ENCODE data around the gene TOR2A.
A peak's percentile ranks its signal among the peaks of the same experiment; 100 is the strongest.

TOR2A gene

DNA sequence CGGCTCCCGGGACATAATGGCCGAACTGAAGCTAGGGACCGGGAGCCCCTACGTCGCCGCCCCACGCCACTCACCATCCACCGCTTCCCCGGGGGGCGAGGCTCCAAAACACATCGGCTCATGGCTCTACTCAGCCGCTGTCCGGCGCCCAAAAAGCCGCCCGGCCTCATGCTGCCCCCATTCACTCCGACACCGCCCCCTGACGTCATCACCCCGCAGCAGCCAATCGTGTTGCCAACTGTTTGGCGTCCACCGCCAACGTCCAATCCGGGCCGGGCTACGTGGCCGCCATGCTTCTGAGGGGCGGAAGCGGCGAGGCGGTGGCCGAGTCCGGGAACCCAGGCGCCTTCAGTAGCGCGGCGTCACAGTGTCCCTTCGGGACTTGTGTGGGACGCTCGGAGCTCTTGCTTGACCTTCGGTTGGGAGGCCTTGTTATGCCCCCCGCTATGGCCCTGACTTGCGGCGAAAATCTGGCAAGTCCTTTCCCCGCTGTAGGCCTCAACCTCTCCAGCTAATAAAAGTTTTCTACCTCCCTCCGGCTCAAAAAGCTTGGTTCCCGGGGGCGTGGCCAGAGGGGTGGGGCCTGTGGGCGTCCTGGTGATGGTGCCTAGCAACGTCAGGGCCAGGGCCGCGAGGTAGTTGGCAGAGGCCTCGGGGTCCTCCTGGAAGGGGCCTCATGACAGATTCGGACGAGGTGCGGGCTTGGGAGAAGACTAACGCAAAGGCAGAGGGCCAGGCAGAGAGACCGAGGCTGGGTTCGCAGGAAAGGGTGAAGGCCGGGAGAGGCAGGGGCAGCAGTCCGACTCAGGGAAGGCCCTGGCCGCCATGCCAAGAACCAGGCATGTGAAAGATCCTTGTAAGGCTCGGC lies 19.4 kb downstream of the TOR2A start, which contains the start of the genes PTRH1 and TTC16:
PTRH1 (minus strand) TSS at position 194 of the 868 bp plus-strand sequence; CDS start at position 170, 24 bp downstream.
TTC16 (plus strand) TSS at position 610 of the 868 bp plus-strand sequence; CDS start at position 677, 67 bp downstream.
- FAIRE-seq: peak; percentile 97

- FAIRE-seq: no peak
These were observed 20.1 kb downstream of the TOR2A start for GRCh38 chr9:127714951-127715469.

DNA sequence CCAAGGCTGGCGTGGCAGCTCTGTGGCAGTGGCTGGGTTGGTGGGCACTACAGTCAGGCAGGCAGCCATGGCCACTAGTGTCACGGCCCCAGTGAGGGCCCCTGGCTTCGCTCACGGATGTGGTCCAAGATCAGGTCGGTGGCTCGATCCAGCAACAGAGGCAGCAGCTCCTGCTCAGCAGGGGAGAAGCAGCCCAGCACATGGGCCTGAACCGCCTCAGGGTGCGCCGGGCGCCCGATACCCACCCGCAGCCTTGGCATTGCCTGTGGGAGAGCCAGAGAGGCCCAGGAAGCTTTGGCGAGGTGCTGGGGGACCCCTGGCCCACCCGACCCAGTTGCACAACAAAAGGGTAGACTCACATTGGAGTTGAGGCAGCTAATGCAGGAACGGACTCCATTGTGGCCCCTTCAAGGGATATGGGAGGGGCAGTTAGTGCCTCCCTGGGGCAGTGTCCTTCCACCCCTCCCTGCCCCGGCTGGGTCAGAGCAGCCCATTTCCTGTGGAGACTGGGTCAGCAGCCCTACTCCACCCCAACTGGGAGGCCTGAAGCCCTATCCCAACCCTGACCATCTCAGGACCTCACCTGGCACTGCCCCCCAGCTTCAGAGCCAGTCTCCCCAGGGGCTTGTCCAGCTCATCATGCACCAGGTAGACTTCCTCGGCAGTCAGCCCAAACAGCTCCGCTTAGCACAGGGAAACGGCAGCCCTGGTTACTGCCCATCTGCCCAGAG lies 20.9 kb downstream of the TOR2A start:
- FAIRE-seq: no peak

- no peak for FAIRE-seq
These were observed 22.2 kb downstream of the TOR2A start for GRCh38 chr9:127712867-127713266.

DNA sequence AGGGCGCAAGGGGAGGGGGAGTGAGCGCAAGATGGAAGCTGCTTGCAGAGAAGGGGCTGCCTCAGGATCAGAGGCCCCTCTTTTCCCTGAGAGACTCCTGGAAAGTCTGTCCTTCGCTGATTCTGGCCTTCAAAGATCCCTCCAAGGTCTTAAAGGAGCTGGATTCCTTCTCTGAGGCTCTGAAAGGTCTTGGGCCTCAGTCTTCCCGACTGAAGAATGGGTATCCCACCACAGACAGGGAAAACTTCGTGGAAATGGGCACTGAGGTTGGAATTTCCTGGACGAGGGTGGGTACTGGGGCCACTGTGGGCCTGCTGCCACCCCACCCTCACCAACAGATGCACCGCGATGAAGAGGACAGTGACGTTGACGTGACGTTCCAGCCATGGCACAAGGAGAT lies 22.7 kb downstream of the TOR2A start:
- FAIRE-seq: no peak

DNA sequence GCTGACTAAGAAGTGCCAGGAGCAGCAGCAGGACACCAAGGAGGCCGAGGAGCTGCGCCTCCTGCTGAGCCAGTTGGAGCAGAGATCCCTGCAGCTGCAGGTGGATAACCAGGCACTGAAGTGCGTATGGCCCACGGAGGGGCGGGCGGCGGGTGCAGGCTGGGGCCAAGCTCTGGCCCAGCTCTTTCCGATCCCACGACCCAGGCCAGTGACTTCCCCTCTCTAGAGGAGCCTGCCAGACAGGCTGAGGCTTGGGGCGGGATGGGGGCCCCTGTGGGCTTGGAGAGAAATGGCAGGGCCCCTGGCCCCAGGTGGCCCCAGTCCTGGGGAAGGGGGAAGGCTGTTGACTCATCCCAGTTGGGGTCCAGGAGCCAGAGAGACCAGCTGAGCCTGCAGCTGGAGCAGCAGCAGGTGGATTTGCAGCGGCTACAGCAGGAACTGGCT lies 23.2 kb downstream of the TOR2A start:
- no peak for FAIRE-seq

DNA sequence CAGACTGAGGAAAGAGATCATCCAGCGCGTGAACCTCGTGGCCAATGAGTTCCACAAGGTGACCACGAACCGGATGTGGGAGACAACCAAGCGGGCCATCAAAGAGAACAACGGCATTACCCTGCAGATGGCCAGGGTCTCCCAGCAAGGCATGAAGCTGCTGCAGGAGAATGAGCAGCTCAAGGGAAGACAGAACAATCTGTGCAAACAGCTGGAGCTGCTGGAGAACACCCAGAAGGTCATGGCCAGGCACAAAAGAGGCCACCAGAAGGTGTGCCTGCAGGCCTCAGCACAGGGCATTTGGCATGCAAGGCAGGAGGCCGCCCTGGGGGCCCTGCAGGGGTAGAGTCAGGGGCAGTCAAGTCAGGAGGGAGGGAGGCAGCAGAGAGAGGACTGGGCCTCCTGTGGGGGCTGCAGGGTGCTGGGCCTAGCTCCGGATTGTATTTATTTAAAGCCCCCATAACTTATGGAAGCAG lies 23.8 kb downstream of the TOR2A start:
- no peak for FAIRE-seq

GRCh38 chr9:127710204-127710783 lies 24.8 kb downstream of the TOR2A start:
- no peak for FAIRE-seq

DNA sequence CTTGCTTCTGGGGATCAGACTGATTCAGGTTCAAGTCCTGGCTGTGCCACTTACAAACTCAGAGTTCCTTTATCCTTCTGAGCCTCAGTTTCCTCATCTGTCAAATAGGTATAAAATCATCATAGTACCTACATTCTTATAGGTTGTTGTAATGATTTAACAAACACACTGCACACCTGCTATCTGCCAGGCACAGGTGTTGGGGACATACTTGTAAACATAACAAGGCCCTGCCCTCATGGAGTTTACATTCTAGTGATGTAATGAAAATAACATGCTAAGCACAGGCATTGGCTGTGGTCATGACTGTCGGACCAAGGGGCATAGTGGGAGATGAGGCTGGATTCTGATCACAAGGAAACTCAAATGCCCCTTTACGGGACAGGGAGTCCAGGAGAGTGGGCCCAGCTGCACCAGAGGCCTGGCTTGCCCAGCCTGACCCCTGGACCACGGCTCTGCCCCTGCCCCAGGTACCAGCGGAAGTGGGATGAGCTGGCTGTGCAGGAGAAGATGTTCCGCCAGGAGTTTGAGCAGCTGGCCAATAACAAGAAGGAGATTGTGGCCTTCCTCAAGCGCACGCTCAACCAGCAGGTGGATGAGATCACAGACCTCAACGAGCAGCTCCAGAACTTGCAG lies 26.0 kb downstream of the TOR2A start:
- no peak for FAIRE-seq

DNA sequence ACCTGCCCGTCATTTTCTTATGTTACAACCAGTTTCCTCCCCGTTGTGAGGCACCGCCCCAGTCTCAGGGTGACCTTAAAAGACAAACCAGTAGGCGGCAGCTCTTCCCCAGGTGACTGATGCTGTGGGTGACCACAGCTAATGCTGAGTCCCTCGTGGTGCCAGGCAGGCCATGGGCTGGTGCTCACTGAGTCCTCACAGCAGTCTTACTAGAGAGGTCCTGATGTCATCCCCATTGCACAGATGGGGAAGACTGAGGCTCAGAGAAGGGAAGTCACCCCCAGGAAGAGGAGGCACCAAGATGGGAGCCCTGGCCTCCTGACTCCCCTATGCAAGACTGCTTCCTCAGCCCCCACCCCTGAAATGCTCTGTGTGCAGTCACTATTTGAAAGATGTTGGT lies 27.3 kb downstream of the TOR2A start:
- no peak for FAIRE-seq

GRCh38 chr9:127706836-127707241 lies 28.3 kb downstream of the TOR2A start, which contains the start of gene CFAP157:
CFAP157 (plus strand) TSS chr9:127706988; CDS start chr9:127707032, 44 bp downstream.
- no peak for FAIRE-seq

GRCh38 chr9:127705577-127706379 lies 29.3 kb downstream of the TOR2A start:
- no peak for FAIRE-seq

DNA sequence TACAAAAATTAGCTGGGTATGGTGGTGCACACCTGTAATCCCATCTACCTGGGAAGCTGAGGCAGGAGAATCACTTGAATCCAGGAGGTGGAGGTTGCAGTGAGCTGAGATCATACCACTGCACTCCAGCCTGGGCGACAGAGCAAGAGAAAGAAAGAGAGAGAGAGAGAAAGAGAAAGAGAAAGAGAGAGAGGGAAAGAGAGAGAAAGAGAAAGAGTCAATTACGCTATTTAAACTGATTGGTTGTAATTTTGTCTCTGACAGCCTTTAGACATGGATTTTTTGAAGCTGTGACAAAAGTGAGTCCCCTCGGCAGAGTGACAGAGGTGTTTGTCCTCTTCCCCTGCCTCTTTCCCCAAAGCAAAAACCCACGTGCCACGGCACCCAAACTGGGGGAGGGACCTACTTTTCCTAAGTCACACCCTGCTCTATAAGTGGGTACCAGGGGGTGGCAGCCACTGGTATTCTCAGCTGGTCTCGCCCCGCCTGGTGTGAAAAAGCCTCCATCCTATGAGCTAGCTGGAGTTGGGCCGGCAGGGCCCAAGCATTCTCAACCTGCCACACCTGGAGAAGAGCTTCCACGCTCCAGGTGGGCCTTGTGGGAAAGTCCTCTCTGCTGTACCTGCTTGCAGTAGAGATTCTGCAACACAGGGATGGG lies 31.7 kb downstream of the TOR2A start:
- no peak for FAIRE-seq

DNA sequence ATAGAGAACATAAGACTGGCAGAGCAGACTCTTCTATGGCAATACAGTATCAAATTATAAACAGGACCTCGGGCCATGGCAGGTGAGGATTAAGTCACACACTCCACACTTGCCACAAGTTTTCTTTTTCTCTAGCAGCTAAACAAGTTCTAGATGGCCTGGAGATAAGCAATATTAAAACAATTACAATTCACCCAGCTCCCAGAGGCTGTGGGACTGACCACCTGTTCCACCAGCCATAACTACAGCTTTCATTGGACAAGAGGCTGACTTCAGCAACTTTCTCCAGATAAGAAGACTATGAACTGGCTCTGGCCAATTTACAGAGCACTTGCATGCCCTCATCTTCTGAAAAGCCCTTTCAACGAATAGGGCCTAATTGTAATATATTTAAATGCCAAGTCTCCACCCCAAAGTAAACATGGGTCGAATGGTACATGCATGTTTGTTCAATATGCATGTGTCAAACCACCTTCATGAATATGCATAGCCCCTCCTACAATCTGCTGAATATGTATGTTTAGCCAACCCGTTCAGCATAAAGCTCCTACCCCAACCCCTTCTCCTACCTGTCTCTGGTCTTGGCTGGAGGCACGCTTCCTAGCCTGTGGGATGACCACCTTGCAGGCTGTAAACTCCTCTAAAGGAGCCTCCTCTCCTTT lies 34.4 kb downstream of the TOR2A start:
- no peak for FAIRE-seq

DNA sequence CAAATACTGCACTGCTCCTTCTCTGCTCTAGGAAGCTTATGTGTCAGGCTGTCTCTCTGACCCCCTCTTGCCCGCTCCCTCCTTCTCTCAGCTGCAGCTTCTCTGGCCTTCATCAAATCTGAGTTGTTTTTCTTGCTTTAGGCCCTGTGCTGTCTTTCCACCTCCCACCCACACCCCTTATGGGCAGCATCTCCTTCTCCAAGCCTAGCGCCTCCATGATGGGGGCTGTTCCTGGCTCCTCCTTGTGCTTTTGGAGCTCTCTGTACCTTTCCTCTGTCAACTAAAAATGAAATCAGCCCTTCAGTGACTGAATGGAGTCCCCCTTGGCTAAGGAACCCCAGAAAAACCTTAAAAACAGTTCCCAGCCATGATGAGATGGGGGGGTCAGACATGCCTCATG lies 35.0 kb downstream of the TOR2A start:
- FAIRE-seq: no peak

DNA sequence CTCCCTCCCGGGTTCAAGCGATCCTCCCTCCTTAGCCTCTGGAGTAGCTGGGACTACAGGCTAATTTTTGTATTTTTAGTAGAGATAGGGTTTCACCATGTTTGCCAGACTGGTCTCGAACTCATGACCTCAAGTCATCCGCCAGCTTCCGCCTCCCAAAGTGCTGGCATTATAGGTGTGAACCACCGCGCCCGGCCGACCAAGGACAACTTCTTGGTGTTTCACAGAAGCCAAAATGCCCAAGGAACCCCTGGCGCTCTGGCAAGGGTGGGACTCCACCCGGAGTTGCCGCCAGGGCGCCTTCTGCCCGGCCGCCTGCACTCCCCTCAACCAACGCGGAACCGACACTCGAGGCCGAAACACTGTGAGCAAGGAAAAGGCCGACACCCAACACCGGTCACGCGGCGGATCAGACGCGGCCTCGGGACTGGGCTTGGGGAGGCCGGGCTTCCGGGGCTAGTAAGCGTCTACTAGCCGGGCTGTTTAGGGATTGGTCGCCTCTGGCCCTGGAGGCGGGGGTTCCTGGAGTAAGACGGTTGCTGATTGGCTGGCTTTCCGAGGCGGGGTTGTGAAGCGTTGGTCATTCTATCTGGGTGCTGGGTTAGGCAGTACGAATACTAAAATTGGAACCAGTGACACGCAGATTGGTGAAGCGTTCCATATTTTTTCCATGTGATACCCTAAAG lies 36.0 kb downstream of the TOR2A start:
- FAIRE-seq: no peak

DNA sequence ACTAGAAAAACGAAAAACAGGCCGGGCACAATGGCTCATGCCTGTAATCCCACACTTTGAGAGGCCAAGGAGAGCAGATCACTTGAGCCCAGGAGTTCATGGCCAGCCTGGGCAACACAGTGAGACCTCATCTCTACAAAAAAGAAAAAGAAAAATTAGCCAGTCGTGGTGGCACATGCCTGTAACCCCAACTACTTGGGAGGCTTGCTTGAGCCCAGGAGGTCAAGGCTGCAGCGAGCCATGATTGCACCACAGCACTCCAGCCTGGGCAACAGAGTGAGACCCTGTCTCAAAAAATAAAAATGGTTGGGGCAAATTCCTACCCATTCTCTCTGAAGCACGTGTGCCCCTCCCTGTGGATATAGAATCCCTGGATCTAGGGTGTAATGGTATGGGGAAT lies 36.7 kb downstream of the TOR2A start:
- FAIRE-seq: no peak

DNA sequence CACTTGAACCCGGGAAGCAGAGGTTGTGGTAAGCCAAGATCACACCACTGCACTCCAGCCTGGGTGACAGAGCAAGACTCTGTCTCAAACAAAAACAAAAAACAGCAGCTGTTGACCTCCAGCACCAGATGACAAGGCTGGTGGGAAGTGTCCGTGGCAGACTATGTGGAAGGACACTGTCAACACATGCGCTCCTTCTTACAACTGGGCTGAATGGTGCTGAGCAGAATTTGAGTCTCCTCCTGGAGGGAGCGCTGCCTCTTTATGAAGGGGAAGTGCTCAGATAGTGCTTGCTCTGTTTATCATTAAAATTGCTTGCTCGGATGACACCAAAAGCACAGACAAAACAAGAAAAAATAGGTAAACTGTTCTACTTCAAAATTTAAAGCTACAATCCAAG lies 37.5 kb downstream of the TOR2A start:
- no peak for FAIRE-seq

DNA sequence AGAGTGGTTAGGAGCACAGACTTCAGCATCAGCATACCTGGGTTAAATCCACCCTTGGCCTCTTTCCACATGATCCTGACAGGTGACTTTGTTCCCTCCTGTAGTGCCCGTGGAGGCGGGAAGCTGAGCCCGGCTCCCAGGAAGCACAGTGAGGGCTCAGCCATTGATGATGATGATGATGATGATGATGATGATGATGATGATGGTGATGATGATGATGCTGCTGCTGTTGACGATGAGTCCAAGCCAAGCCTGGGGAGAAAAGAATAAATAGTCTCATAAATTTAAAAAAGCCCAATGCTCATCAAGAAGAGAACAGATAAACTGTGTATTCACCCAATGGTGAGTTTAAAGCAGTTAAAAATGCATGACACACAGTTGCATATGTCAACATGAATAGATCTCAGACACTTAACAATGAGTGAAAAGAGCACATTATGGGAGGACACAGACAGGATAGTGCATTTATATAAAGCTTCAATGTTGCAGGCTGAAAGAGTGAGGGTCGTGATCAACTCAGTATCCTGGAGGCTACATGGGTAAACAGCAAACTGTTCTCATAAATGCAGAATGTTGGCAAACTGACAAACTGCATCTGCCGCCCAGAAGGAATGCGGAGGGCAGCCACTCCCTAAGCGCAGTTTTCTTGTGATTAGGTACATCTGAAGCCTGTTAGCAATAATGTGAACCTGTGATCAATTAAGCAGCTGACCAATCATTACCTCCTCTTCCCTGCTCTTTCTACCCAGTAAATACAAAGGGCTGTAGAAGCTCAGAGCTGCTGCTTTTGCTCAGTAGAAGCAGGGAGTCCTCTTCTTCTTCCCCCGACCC lies 40.0 kb downstream of the TOR2A start:
- no peak for FAIRE-seq
